NCI-H2196 (cell line): Measurements from ENCODE around the gene RAPGEF1.

Experiments
- DNase-seq: peaks from one replicate; lab custom pipeline; 2025; ENCODE audit not compliant: unreplicated experiment; lab: John Stamatoyannopoulos, UW

Gene RAPGEF1

GRCh38 chr9:131545003-131545785 is 194.7 kb downstream of the RAPGEF1 start, which contains the start of gene PRRT1B:
Gene PRRT1B (plus strand): TSS chr9:131545523. CDS start chr9:131545616, 93 bp downstream.
- DNase-seq: peak; percentile 89

GRCh38 chr9:131543141-131543540 is 196.7 kb downstream of the RAPGEF1 start:
- DNase-seq: no peak

GRCh38 chr9:131539223-131539923 is 200.5 kb downstream of the RAPGEF1 start:
- DNase-seq: no peak

- DNase-seq: no peak
Measured at GRCh38 chr9:131537946-131538345, 201.9 kb downstream of the RAPGEF1 start.

GRCh38 chr9:131534721-131535237 is 205.1 kb downstream of the RAPGEF1 start:
- DNase-seq: peak; percentile 5

GRCh38 chr9:131530920-131531832 is 208.7 kb downstream of the RAPGEF1 start, which contains the start of gene UCK1:
Gene UCK1 (minus strand): TSS chr9:131531263. CDS start chr9:131531174, 89 bp downstream.
- peak; percentile 81 for DNase-seq

GRCh38 chr9:131530546-131530919 is 209.3 kb downstream of the RAPGEF1 start:
- DNase-seq: no peak

GRCh38 chr9:131529597-131530545 is 210.0 kb downstream of the RAPGEF1 start:
- DNase-seq: no peak

GRCh38 chr9:131528886-131529505 is 210.9 kb downstream of the RAPGEF1 start:
- no peak for DNase-seq

GRCh38 chr9:131528186-131528585 is 211.7 kb downstream of the RAPGEF1 start:
- DNase-seq: no peak
